ENCODE results near the gene IRX2.

GRCh38 chr5:2741956-2742355 lies 9.5 kb downstream of the IRX2 start:
- TF ChIP-seq EP300 (IDR thresholded peaks at IDR 0.05; ENCODE audit: low read depth) (no peak), CTCF (IDR thresholded peaks at IDR 0.05) (no peak), POLR2A (IDR thresholded peaks at IDR 0.05) (no peak)

Measured in transverse colon (tissue), 3 donors.